Left renal cortex interstitium (tissue), 4 donors: ENCODE data around the gene HMX2. TPM values are rescaled to one million over a fixed set of nuclear protein-coding genes. Genes with fewer than 3 reads are reported as not detected.

Source experiments
- DNase-seq, 4 donors: peaks; one replicate each; pipeline ENCODE4 v3.0.0-alpha.2; 2013; ENCODE audit warnings: low read depth in 4 of 4, low spot score in 2 of 4, missing footprints in 1 of 4
- polyA plus RNA-seq, 4 donors: library from polyadenylated mRNA; unstranded; fragments of 120-200 nt; gene quantifications; one replicate each; pipeline ENCODE4 v1.2.1, GENCODE V29; 2013; ENCODE audit not compliant: insufficient read length in 4 of 4

The HMX2 gene
- polyA plus RNA-seq, 4 donors: 1.4 to 2.9 (median 2.2) TPM

DNA sequence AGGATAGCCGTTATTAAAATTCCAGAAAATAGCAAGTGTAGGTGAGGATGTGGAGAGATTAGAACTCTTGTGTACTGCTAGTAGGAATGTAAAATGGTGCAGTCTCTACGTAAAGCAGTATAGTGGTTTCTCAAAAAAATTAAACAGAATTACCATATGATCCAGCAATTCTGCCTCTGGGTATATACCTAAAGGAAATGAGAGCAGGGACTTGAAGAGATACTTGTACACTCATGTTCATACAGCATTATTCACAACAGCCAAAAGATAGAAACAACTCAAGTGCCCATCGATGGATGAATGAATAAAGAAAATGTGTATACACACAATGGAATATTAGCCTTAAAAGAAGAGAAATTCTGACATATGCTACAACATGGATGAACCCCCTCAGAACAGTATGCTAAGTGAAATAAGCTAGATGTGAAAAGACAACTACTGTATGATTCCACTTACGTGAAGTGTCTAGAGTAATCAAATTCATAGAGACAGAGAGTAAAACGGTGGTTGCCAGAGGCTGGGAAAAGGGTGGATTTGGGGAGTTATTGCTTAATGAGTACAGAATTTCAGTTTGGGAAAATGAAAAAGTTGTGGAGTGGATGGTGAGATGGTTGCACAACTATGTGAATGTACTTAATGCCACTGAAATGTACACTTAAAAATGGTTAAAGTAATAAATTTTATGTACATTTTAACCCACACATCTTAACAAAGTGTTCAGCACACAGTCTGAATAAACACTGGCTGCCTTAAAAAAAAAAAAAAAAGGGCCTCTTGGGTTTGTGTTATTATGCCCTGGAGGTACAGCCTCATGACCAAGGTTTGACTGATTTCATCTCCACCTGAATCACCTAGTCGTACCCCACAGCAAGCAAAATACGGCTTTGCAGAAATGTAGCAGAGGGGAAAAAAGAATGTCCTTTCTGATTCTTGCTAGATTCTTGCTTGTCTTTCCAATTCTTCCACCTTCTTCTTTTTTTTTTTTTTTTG lies 32.5 kb downstream of the HMX2 start:
- no peak for DNase-seq

DNA sequence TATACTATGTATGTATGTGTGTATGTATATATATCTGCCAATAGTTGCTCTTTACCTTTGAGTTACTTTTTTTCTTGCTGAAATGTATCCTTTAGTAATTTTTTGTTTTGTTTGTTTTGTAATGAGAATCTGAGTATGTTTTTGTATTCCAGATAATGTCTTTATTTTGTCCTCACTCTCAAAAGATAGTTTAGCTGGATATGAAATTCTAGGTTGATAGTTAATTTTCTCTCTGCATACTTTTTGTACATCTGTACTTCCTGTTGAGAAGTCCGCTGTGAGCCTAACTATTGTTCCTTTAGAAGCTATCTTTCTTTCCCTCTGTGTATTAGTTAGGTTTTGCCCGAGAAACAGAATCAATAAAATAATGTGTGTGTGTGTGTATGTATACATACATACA lies 35.8 kb downstream of the HMX2 start:
- no peak for DNase-seq

DNA sequence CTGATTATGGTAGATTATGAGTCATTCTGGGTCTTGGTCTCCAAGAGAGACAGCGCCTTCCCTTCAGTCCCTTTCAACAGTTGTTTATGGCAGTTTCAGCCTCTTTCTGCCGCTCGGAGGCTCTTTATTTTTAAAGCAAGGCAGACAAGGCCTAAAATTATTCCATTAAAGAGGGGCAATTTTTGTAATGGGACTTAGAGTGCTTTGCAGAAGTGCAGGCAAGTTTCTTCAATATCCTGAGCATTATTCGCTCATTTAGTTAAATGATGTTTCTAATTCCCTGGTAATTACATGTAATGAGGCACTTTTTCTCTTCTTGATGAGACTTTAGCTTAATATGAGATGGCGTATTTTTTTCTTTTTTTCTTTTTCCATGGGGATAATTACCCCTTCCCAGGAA lies 39.8 kb downstream of the HMX2 start:
- DNase-seq: no peak

DNA sequence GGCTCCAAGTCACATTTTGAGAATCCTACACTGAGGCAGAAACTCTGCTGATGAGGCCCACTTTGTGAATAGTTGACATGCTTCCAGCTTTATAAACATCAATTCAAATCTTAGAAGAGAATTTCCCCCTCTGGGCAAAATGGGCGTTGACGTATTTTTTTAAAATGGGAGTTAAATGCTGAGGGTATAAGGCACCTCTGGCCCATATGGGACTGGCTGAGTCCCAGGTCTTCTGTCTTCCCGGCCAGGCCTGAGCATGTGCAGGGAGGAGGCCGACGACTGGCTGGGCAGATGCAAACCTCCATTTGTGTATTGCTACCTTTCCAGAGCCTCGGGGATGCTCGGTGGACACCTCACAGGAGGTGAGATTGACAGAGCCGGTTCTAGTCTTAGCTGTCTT lies 44.0 kb downstream of the HMX2 start:
- DNase-seq: no peak

DNA sequence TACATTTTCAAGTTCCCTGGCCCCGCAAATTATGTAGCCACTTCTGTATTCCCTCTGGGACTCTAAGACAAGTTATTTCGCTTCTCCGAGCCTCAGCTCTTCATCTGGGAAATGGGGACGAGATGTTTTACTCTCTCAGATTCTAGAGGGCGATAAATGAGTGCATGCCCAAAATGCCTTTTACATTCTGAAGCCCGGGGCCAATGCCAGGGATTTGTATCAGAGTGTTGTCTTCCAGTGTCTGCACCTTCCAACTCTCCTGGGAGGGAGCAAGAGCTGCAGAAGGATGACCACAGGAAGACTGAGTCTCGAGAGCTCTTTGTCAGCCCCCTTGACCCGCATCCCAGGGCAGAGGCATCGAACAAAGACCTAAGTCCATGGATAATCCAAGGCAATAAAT lies 46.1 kb downstream of the HMX2 start:
- no peak for DNase-seq

Other genes starting within 250 kb of the HMX2 start
- not detected for gene FAM24A, start 237.5 kb upstream of the HMX2 start, polyA plus RNA-seq
- 10 to 100 TPM; 15.2 to 20.5 (median 19.7) TPM for gene C10orf88, start 193.9 kb upstream of the HMX2 start, polyA plus RNA-seq
- gene PSTK, start 167.7 kb upstream of the HMX2 start, polyA plus RNA-seq: 10 to 100 TPM in 3 of 4 donors, 1 to 10 TPM in 1; 9.0 to 12.0 (median 11.2) TPM
- 10 to 100 TPM; 18.2 to 27.4 (median 21.5) TPM for gene IKZF5, start 139.3 kb upstream of the HMX2 start, polyA plus RNA-seq
- 10 to 100 TPM; 20.3 to 30.2 (median 25.8) TPM for gene ACADSB, start 139.1 kb upstream of the HMX2 start, polyA plus RNA-seq
- gene HMX3, start 12.2 kb upstream of the HMX2 start, polyA plus RNA-seq: not detected
- gene BUB3, start 6.3 kb downstream of the HMX2 start, polyA plus RNA-seq: 100 to 1,000 TPM; 118 to 122 (median 120) TPM